CD4-positive, alpha-beta T cell treated with Interleukin-10 for 1 hour (primary cell): ENCODE data around the gene RNF145.
"Not testable (repeated sequence)": the region's sequence is repeated elsewhere in the genome, so short reads cannot be mapped to it uniquely, and the experiment has no call there.

ENCODE experiments used
- DNase-seq: peaks from one replicate; pipeline ENCODE4 v3.0.0-alpha.2; 2020

The RNF145 gene, protein sequence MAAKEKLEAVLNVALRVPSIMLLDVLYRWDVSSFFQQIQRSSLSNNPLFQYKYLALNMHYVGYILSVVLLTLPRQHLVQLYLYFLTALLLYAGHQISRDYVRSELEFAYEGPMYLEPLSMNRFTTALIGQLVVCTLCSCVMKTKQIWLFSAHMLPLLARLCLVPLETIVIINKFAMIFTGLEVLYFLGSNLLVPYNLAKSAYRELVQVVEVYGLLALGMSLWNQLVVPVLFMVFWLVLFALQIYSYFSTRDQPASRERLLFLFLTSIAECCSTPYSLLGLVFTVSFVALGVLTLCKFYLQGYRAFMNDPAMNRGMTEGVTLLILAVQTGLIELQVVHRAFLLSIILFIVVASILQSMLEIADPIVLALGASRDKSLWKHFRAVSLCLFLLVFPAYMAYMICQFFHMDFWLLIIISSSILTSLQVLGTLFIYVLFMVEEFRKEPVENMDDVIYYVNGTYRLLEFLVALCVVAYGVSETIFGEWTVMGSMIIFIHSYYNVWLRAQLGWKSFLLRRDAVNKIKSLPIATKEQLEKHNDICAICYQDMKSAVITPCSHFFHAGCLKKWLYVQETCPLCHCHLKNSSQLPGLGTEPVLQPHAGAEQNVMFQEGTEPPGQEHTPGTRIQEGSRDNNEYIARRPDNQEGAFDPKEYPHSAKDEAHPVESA

GRCh38 chr5:159209438-159210209 is at the start of gene RNF145:
Gene RNF145 (minus strand): TSS chr5:159209553. CDS start chr5:159203617, 5,936 bp downstream.
- DNase-seq, result peak; percentile 94

DNA sequence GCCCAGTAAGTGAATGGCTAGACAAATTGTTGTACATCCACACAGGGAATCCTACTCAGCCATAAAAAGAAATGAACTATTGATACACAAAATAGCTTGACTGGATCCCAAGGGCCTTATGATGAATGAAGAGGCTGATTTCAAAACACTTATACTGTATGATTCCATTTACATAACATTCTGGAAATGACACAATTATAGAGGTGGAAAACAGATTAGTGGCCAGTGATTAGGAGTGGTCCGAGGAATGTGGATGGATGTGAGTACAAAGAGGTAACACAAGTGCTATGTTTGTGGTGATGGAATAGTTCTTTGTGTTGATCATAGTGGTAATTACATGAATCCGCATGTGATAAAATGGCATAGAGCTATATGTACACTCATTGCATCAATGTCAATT is 49.0 kb upstream of the RNF145 start:
- no peak for DNase-seq

- DNase-seq, result no peak
Observed at GRCh38 chr5:159257629-159258283, 48.4 kb upstream of the RNF145 start.

- DNase-seq, result no peak
Observed at GRCh38 chr5:159257007-159257406, 47.7 kb upstream of the RNF145 start.

DNA sequence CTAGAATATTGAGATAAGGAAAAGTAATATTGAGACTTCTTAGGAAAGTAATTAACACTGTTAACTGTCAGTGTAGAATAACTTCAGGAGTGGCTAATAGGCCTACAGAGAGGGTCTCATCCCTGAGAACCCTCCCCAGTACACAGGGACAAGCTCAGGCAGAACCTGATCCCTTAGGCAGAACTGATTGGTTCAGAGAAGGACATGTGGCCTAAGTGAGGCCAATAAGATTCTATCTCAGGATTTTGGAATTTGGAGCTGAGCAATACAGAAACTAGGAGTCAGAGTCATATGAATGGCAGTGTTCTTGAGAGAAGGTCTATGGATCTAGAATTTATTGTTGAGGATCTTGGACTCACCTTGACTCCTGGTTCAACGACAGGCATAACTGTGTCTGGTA is 42.8 kb upstream of the RNF145 start:
- DNase-seq, result no peak

- DNase-seq, result no peak
Observed at GRCh38 chr5:159249158-159249557, 39.8 kb upstream of the RNF145 start.

GRCh38 chr5:159244890-159245289 is 35.5 kb upstream of the RNF145 start:
- no peak for DNase-seq

DNA sequence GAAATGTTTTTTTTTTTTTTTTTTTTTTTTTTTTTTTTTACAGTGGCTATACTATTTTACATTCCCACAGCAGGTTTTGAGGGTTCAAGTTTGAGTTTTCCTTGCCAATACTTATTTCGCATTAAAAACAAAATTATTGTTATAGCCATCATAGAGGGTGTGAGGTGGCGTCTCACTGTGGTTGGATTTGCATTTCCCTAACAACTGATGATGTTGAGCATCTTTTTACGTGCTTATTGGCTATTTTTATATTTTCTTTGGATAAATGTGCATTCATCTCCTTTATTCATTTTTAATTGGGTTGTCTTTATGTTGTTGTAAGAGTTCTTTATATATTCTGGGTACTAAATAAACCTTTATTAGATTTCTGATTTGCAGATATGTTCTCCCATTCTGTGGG is 34.8 kb upstream of the RNF145 start:
- DNase-seq, result no peak

DNA sequence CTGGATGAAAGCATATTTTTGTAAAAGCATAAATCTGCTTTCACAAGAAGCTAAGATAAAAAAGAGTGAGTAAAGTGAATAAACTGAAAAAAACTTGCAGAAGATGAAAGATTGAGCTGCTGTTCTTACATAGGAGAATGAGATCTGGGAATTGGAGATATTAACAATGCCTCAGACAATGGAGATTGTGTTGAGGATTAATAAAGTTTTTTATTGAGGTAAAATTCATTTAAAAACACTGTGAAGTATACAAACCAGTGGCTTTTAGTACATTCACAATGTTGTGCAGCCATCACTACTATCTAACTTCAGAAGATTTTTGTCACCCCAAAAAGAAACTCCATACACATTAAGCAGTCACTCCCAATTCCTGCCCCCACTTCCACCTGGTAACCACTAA is 34.0 kb upstream of the RNF145 start:
- no peak for DNase-seq

- no peak for DNase-seq
Observed at GRCh38 chr5:159242656-159243055, 33.3 kb upstream of the RNF145 start.

DNA sequence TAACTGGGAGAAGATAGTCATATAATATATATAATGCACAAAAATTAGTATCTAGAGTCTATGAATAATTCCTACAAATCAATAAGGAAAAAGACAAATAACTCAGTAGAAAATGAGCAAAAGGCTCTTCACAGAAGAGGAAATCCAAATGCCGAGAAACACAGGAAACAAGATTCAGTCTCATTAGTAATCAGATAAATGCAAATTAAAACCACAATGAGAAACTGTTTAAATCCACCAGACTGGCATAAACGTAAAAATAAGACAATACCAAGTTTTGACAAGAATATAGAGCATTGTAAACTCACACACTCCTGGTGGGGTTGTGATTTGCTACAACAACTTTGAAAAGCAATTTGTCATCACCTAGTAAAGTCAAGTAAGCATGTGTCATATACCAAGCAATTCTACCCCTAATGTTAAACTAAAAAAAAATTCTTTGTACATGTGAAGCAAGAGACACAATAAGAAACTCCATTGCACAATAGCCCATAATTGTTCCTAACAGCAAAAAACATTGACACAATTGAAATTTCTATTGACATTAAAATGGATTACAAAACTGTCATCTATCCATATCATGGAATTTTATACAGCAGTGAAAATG is 32.7 kb upstream of the RNF145 start:
- no peak for DNase-seq

- DNase-seq, result no peak
Observed at GRCh38 chr5:159240301-159240870, 31.0 kb upstream of the RNF145 start.

- not testable (repeated sequence) for DNase-seq
Observed at GRCh38 chr5:159235871-159236520, 26.6 kb upstream of the RNF145 start.

DNA sequence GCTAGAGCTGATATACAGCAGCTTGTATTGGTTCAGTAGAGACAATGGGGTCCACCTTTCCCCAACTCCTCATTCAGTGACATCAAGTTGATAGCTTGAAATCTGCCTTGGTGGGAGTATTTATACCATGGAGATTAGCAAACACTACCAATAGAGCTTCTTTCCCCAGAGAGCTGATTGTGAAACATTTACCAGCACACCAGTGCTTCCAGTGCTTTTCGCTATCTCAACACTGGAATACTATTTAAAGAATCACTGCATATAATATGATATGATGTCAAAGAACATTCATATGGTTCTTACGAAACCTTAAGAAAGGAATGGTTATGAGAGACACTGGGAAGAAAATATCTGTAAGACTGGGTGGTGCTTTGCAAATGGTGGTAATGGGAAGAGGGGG is 21.8 kb upstream of the RNF145 start:
- no peak for DNase-seq

DNA sequence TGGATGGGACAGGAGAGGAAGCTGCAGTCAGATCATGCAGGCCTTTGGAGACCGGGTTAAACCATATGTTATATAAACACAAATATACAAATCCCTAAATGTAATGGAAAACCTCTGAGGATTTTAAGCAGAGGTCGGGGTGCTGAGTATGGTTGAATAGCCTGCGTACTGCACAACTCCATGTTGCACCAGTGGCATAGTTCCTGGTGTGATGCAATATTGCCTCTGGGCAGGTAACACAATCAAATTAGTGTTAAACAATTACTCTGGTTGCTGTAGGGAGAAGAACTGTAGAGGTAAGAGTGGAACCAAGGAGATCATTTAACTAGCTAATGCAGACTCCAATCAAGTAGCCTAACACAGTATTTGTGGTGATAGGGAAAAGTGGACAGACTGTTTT is 21.3 kb upstream of the RNF145 start:
- DNase-seq, result no peak

DNA sequence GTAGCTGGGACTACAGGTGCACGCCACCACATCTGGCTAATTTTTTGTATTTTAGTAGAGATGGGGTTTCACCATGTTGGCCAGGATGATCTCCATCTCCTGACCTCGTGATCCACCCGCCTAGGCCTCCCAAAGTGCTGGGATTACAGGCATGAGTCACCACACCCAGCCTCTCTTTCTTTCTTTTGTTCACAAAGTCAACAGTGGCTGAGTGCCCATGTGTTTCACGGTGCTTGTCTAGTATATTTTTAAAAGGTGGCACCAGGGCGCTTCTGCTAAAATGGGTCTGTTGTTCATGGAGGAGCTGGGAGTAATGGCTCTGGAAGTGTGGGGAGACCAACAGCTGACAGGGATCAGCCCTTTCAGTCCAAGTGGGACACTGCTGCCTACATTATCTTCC is 18.7 kb upstream of the RNF145 start:
- not testable (repeated sequence) for DNase-seq

DNA sequence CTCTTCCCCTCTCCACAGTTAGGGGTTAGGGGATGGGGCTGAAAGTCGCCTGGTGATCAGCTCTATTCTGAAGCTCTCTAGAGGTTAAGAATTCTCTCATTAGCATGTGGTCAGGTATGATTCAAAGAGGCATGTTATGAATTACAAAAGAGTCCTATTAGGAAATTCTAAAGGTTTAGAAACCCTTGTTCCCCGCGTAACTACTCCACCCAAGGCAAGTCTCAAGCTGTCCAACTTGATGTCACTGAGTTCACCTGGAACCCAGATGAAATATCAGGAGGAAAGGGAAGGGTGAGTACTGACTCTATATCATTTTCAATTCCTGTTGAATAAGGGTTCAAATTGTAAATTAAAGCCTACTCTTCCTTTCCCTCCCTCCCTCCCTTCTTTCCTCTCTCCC is 18.1 kb upstream of the RNF145 start:
- DNase-seq, result no peak

GRCh38 chr5:159226451-159226850 is 17.1 kb upstream of the RNF145 start:
- DNase-seq, result no peak

GRCh38 chr5:159224471-159224870 is 15.1 kb upstream of the RNF145 start:
- DNase-seq, result no peak

DNA sequence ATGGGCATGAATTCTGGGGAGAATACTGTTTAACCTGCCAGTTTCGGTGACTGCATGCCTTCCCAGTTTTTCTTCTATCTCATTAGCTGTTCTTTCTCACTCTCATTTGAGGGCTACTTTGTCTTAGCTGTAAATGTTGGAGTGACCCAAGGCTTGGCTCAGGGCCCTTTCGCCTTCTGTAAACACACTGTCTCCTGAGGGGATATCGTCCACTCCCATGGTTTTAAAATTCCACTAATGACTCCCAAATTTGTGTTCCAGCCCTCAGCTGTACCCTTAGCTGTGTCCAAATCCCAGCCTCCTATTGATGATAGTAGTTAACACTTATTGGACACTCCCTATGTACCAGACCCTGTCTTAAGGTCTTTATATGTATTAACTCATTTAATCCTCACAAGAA is 14.1 kb upstream of the RNF145 start:
- no peak for DNase-seq

GRCh38 chr5:159220206-159220605 is 10.9 kb upstream of the RNF145 start:
- DNase-seq, result no peak

GRCh38 chr5:159218595-159219023 is 9.3 kb upstream of the RNF145 start:
- no peak for DNase-seq
